Breast epithelium (tissue), 4 donors: ENCODE measurements around the gene SLC12A1. TPM values are rescaled to one million over a fixed set of nuclear protein-coding genes. Genes with fewer than 3 reads are reported as not detected.

Experiments used
- DNase-seq, 2 donors: peaks; one replicate each; pipeline ENCODE4 v3.0.0-alpha.2; 2019; ENCODE audit warnings: low spot score in 2 of 2
- H3K27ac ChIP-seq, 2 donors: fragments of 200-600 bp; sonication (generic) in 1 of 2; one replicate each; pipeline ENCODE4 v1.5.1; 2016 to 2019; ENCODE audit warnings: mild to moderate bottlenecking in 1 of 2
- H3K27me3 ChIP-seq, 2 donors: fragments of 200-600 bp; sonication (generic) in 1 of 2; one replicate each; pipeline versions ENCODE4 v1.5.1 to v1.6.0; 2017 to 2019; ENCODE audit warnings: control low read depth in 1 of 2, mild to moderate bottlenecking in 1 of 2
- H3K36me3 ChIP-seq: fragments of 200-600 bp; one replicate; pipeline ENCODE4 v1.5.1; 2019
- H3K4me1 ChIP-seq, 2 donors: fragments of 200-600 bp; sonication (generic); one replicate each; pipeline ENCODE4 v1.5.1; 2016 to 2019; ENCODE audit warnings: control low read depth in 1 of 2
- H3K4me3 ChIP-seq, 3 donors: fragments of 200-600 bp; sonication (generic); 1 replicate in 2 of 3; 2 replicates in 1 of 3; pipeline ENCODE4 v1.5.1; 2016 to 2019; ENCODE audit warnings: mild to moderate bottlenecking in 3 of 3, moderate library complexity in 2 of 3
- H3K9me3 ChIP-seq, 2 donors: fragments of 200-600 bp; sonication (generic) in 1 of 2; one replicate each; pipeline ENCODE4 v1.5.1; 2016 to 2019; ENCODE audit warnings: control low read depth in 1 of 2
- POLR2A ChIP-seq: fragments of 450-650 bp; IDR thresholded peaks from one replicate; pipeline ENCODE4 v1.6.1; 2016; ENCODE audit warnings: antibody characterized with exemption, mild to moderate bottlenecking, moderate library complexity
- POLR2AphosphoS5 ChIP-seq, 3 donors: sonication (generic); formaldehyde crosslinking; IDR thresholded peaks; one replicate each; pipeline ENCODE4 v1.6.1; 2017; ENCODE audit warnings: antibody characterized with exemption in 3 of 3
- intact Hi-C: fragments of 100-400 bp; cut with DNase I; formaldehyde crosslinking; loops from one replicate; pipeline ENCODE4 v1.15.1; 2023; ENCODE audit warnings: low total_unique reads
- total RNA-seq, 3 donors: library from RNA; depleted of rRNA; stranded (reverse); fragments of >200 nt; gene quantifications; one replicate each; pipeline ENCODE4 v1.1.0, GENCODE V29; 2016
- TF ChIP-seq, protein P1 (sequence below), 3 donors: fragments of 450-650 bp; IDR thresholded peaks; one replicate each; pipeline ENCODE4 v1.5.1; 2016 to 2017; ENCODE audit warnings: antibody characterized with exemption in 3 of 3, mild to moderate bottlenecking in 3 of 3, moderate library complexity in 3 of 3

SLC12A1 gene
- total RNA-seq, 3 donors from 2014 or later: under 0.01 TPM; not detected in 2

DNA sequence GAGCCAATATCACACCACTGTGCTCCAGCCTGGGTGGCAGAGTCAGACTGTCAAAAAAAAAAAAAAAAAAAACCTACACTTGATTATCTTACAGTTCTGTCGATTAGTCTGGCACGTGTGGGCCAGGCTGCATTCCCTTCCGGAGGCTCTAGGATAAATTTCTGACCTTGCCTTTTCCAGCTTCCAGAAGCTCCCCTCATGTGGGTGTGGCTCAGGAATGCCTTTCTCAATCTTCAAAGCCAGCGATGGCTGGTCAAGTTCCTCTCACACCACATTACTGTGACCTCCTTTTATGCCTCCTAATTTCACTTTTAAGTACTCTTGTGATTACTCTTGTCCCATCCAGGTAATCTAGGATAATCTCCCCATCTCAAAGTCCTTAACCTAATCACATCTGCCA is 66.9 kb downstream of the SLC12A1 start:
- no peak overlapping the region for H3K27ac ChIP-seq
- no peaks in the 10 kb centered on the region for H3K36me3 ChIP-seq
- intact Hi-C loops: no loop called here
- TF ChIP-seq POLR2A: no peak
- TF ChIP-seq POLR2AphosphoS5 (IDR thresholded peaks at IDR 0.05): no peak
- TF ChIP-seq, protein P1, sequence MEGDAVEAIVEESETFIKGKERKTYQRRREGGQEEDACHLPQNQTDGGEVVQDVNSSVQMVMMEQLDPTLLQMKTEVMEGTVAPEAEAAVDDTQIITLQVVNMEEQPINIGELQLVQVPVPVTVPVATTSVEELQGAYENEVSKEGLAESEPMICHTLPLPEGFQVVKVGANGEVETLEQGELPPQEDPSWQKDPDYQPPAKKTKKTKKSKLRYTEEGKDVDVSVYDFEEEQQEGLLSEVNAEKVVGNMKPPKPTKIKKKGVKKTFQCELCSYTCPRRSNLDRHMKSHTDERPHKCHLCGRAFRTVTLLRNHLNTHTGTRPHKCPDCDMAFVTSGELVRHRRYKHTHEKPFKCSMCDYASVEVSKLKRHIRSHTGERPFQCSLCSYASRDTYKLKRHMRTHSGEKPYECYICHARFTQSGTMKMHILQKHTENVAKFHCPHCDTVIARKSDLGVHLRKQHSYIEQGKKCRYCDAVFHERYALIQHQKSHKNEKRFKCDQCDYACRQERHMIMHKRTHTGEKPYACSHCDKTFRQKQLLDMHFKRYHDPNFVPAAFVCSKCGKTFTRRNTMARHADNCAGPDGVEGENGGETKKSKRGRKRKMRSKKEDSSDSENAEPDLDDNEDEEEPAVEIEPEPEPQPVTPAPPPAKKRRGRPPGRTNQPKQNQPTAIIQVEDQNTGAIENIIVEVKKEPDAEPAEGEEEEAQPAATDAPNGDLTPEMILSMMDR (IDR thresholded peaks at IDR 0.05): no peak
- no peak overlapping the region for H3K4me3 ChIP-seq
- no peaks in the 10 kb centered on the region for H3K27me3 ChIP-seq
- H3K4me1 ChIP-seq: no peaks in the 10 kb centered on the region
- DNase-seq: no peak
- H3K9me3 ChIP-seq: no peaks in the 10 kb centered on the region

DNA sequence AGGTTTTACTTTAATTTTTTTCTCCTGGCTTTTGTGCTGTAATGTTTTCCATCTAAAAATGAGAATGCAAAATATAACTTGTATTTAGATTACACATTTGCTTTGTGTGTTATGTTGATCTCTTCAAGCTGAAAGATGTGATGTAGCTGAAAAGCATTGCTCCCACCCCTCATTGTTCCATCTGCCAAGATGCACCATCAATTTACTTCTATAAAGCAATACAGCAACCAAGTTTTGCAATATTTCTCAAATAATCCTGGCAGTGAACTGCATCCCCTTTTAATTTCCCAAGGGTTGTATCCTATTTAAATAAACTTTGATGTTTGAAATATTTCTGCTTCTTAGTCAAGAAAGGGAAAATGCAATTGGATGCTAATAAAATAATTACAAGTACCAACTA is 72.6 kb downstream of the SLC12A1 start:
- Histone ChIP-seq H3K9me3 (no peaks in the 10 kb centered on the region), H3K36me3 (no peaks in the 10 kb centered on the region), H3K27me3 (no peaks in the 10 kb centered on the region), H3K27ac (no peak overlapping the region), H3K4me1 (no peaks in the 10 kb centered on the region), H3K4me3 (no peak overlapping the region)
- TF ChIP-seq, protein P1 (IDR thresholded peaks at IDR 0.05): no peak
- intact Hi-C loops: no loop called here
- DNase-seq: no peak

DNA sequence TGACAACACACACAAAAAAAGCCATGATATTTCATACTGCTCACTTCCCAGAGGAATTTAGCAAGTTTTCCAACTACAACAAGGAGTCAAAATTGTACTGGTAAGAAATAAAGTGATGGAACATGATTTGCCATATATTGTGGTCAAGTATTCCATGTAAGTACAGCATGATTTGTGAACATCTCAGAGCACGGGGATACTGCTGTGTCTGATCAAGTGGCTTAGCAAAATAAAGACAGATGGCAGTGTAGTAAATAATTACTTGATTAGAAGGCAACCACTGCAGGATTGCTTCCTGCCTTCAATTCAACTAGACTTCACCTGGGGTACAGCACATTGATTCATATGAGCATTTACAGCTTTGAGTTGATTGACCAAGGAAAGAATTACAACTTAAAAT is 73.5 kb downstream of the SLC12A1 start:
- H3K9me3 ChIP-seq: no peaks in the 10 kb centered on the region
- no peak overlapping the region for H3K4me3 ChIP-seq
- no peak for DNase-seq
- intact Hi-C loops: no loop called here
- no peaks in the 10 kb centered on the region for H3K36me3 ChIP-seq
- no peaks in the 10 kb centered on the region for H3K27me3 ChIP-seq
- TF ChIP-seq POLR2A: no peak
- no peak for TF ChIP-seq POLR2AphosphoS5 (IDR thresholded peaks at IDR 0.05)
- TF ChIP-seq, protein P1 (IDR thresholded peaks at IDR 0.05): no peak
- H3K27ac ChIP-seq: no peak overlapping the region
- no peaks in the 10 kb centered on the region for H3K4me1 ChIP-seq

DNA sequence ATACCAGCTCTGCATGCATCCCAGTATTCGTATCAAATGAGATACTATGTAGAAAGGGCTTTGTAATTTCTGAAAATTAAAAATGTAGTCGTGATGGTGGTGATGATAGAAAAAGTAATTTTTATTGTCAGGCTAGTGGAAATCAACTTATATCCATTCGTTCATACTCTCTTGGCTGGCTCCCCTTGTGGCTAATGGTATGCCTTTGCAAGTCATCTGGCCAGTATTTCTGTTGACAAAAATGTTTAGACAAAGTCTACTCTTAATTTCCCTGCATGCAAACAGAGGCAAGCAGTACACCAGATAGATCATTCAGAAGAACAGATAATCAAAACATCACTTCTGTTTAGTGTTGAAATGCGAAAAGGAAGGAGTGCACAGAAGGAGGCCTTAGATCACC is 75.6 kb downstream of the SLC12A1 start:
- no peaks in the 10 kb centered on the region for H3K9me3 ChIP-seq
- intact Hi-C loops: no loop called here
- no peak for DNase-seq
- H3K36me3 ChIP-seq: no peaks in the 10 kb centered on the region
- H3K4me3 ChIP-seq: no peak overlapping the region
- H3K4me1 ChIP-seq: no peaks in the 10 kb centered on the region
- no peak overlapping the region for H3K27ac ChIP-seq
- TF ChIP-seq POLR2A (no peak), POLR2AphosphoS5 (IDR thresholded peaks at IDR 0.05) (no peak)
- TF ChIP-seq, protein P1 (IDR thresholded peaks at IDR 0.05): no peak
- no peaks in the 10 kb centered on the region for H3K27me3 ChIP-seq

DNA sequence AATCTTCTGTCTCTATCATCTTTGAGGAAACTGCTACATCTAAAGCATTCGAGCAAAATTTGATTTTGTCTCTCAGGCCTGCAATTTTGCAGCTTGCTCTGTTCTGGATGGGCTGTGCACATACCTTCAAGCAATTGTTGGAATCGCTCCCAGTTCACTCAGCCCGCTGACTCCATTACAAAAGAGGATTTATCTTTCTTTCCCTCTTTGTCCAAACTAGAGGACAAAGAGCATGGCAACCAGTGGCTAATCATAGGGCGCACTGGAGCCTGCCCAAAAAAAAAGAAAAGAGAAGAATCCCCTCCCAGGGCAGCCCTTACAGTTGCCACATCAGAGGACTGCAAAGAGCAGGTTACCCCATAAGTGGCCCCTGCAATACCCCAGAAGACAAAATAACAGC is 76.1 kb downstream of the SLC12A1 start:
- H3K4me3 ChIP-seq: no peak overlapping the region
- DNase-seq: no peak
- H3K4me1 ChIP-seq: no peaks in the 10 kb centered on the region
- no peaks in the 10 kb centered on the region for H3K27me3 ChIP-seq
- H3K9me3 ChIP-seq: no peaks in the 10 kb centered on the region
- TF ChIP-seq, protein P1 (IDR thresholded peaks at IDR 0.05): no peak
- no peak for TF ChIP-seq POLR2A
- no peak for TF ChIP-seq POLR2AphosphoS5 (IDR thresholded peaks at IDR 0.05)
- intact Hi-C loops: no loop called here
- H3K27ac ChIP-seq: no peak overlapping the region
- H3K36me3 ChIP-seq: no peaks in the 10 kb centered on the region
